A549 (cell line): ENCODE data around the gene PLK5.

Experiments used
- CHD2 ChIP-seq: fragments of 150-350 bp; IDR thresholded peaks from 2 replicates; pipeline ENCODE4 v1.6.1; 2014; ENCODE audit warnings: low read length; ENCODE audit not compliant: partially characterized antibody
- CTCF ChIP-seq: fragments of >200 bp; sonication (Bioruptor Twin); formaldehyde crosslinking; IDR thresholded peaks from 3 replicates; pipeline ENCODE4 v1.5.1; 2016
- EP300 ChIP-seq, 2 experiments: fragments of >200 bp; sonication (Bioruptor Twin); formaldehyde crosslinking; IDR thresholded peaks; 2 replicates in 1 of 2; 3 replicates in 1 of 2; pipeline ENCODE4 v1.6.1; 2016 to 2017
- HDAC2 ChIP-seq: fragments of 200-600 bp; sonication (generic); IDR thresholded peaks from 2 replicates; pipeline ENCODE4 v1.6.1; 2016
- KDM1A ChIP-seq: fragments of 200-600 bp; sonication (generic); IDR thresholded peaks from 2 replicates; pipeline ENCODE4 v1.6.1; 2016; ENCODE audit warnings: low read depth, mild to moderate bottlenecking
- POLR2A ChIP-seq: IDR thresholded peaks from 2 replicates; pipeline ENCODE4 v1.6.1; 2012; ENCODE audit warnings: mild to moderate bottlenecking, low read length
- REST ChIP-seq: fragments of 200-600 bp; sonication (generic); IDR thresholded peaks from 2 replicates; pipeline ENCODE4 v1.6.1; 2016; ENCODE audit warnings: antibody characterized with exemption, mild to moderate bottlenecking, moderate library complexity

- TF ChIP-seq REST = no peak
- TF ChIP-seq EP300 (IDR thresholded peaks at IDR 0.05) = no peak
- no peak for TF ChIP-seq KDM1A
- TF ChIP-seq CTCF = no peak
- no peak for TF ChIP-seq HDAC2
- no peak for TF ChIP-seq CHD2
- peak; percentile 24; the same call in 1 of the 2 replicates for TF ChIP-seq POLR2A
These were observed 42.7 kb downstream of the PLK5 start for GRCh38 chr19:1566392-1567115.
